Mucosa of rectum (tissue), 2 donors: ENCODE data around the gene AGL.
"Not testable (repeated sequence)": the region's sequence is repeated elsewhere in the genome, so short reads cannot be mapped to it uniquely, and the experiment has no call there.

ENCODE experiments used
- H3K27ac ChIP-seq, 2 donors: one replicate each; pipeline ENCODE4 v1.7.0; 2013; ENCODE audit warnings: inconsistent platforms in 2 of 2, low read depth in 2 of 2, low read length in 2 of 2
- H3K27me3 ChIP-seq, 2 donors: one replicate each; pipeline ENCODE4 v1.7.0; 2013; ENCODE audit warnings: low read length in 2 of 2; ENCODE audit not compliant: control insufficient read depth in 2 of 2, insufficient read depth in 2 of 2
- H3K36me3 ChIP-seq, 2 donors: one replicate each; pipeline ENCODE4 v1.7.0; 2013; ENCODE audit warnings: low read length in 2 of 2; ENCODE audit not compliant: control insufficient read depth in 2 of 2, insufficient read depth in 2 of 2
- H3K4me1 ChIP-seq, 2 donors: one replicate each; pipeline ENCODE4 v1.7.0; 2013; ENCODE audit warnings: low read length in 2 of 2, mild to moderate bottlenecking in 1 of 2; ENCODE audit not compliant: control insufficient read depth in 2 of 2, insufficient read depth in 2 of 2
- H3K4me3 ChIP-seq, 2 donors: one replicate each; pipeline ENCODE4 v1.7.0; 2013; ENCODE audit warnings: low read length in 2 of 2
- H3K9ac ChIP-seq, 2 donors: one replicate each; pipeline ENCODE4 v1.7.0; 2013; ENCODE audit warnings: low read length in 2 of 2, low read depth in 1 of 2, mild to moderate bottlenecking in 1 of 2
- H3K9me3 ChIP-seq, 2 donors: one replicate each; pipeline ENCODE4 v1.7.0; 2013; ENCODE audit warnings: low read length in 2 of 2; ENCODE audit not compliant: control insufficient read depth in 2 of 2
- donor health status: healthy.
- donor health status: Normal muscosa, but diverticular disease.

Gene AGL

GRCh38 chr1:99850459-99851291 lies 514 bp downstream of the AGL start:
- H3K9me3 ChIP-seq: no peaks in the 10 kb centered on the region
- H3K4me1 ChIP-seq: peaks cover 5 to 7% of the 10 kb centered on the region in 2 donors
- H3K9ac ChIP-seq: peak overlapping the region; percentile 87 to 90
- peak overlapping the region; percentile 83 to 97 for H3K4me3 ChIP-seq
- H3K36me3 ChIP-seq: peaks cover 0 to 7% of the 10 kb centered on the region in 2 donors
- peak overlapping the region; percentile 89 to 91 for H3K27ac ChIP-seq
- H3K27me3 ChIP-seq: no peaks in the 10 kb centered on the region

GRCh38 chr1:99851850-99852454 lies 1.8 kb downstream of the AGL start:
- Histone ChIP-seq H3K4me3 (no peak overlapping the region), H3K9me3 (no peaks in the 10 kb centered on the region), H3K27ac (no peak overlapping the region), H3K27me3 (no peaks in the 10 kb centered on the region), H3K9ac (no peak overlapping the region), H3K4me1 (peaks cover 5 to 7% of the 10 kb centered on the region in 2 donors), H3K36me3 (peaks cover 0 to 7% of the 10 kb centered on the region in 2 donors)

- Histone ChIP-seq H3K9ac (no peak overlapping the region), H3K27ac (no peak overlapping the region), H3K36me3 (peaks cover 0 to 7% of the 10 kb centered on the region in 2 donors), H3K4me1 (peaks cover 5 to 7% of the 10 kb centered on the region in 2 donors), H3K9me3 (no peaks in the 10 kb centered on the region), H3K4me3 (no peak overlapping the region), H3K27me3 (no peaks in the 10 kb centered on the region)
These were observed 2.5 kb downstream of the AGL start for GRCh38 chr1:99852648-99853047.

GRCh38 chr1:99855914-99856450 lies 5.8 kb downstream of the AGL start:
- Histone ChIP-seq H3K9ac (no peak overlapping the region), H3K9me3 (no peaks in the 10 kb centered on the region), H3K4me1 (no peaks in the 10 kb centered on the region), H3K36me3 (peaks cover 4 to 7% of the 10 kb centered on the region in 2 donors), H3K4me3 (no peak overlapping the region), H3K27ac (no peak overlapping the region), H3K27me3 (no peaks in the 10 kb centered on the region)

GRCh38 chr1:99857041-99857440 lies 6.9 kb downstream of the AGL start:
- not testable (repeated sequence) for H3K4me1 ChIP-seq, H3K9ac ChIP-seq, H3K4me3 ChIP-seq, H3K27ac ChIP-seq, H3K27me3 ChIP-seq, H3K9me3 ChIP-seq, H3K36me3 ChIP-seq

GRCh38 chr1:99858286-99858685 lies 8.1 kb downstream of the AGL start:
- H3K9ac ChIP-seq: no peak overlapping the region
- H3K27ac ChIP-seq: no peak overlapping the region
- peaks cover 4 to 8% of the 10 kb centered on the region in 2 donors for H3K36me3 ChIP-seq

GRCh38 chr1:99858881-99859280 lies 8.7 kb downstream of the AGL start:
- no peaks in the 10 kb centered on the region for H3K9me3 ChIP-seq

More at GRCh38 chr1:99858286-99858685, 8.1 kb downstream of the AGL start:
- H3K4me1 ChIP-seq: no peaks in the 10 kb centered on the region
- no peaks in the 10 kb centered on the region for H3K9me3 ChIP-seq
- H3K27me3 ChIP-seq: no peaks in the 10 kb centered on the region
- no peak overlapping the region for H3K4me3 ChIP-seq

GRCh38 chr1:99860703-99861102 lies 10.5 kb downstream of the AGL start:
- peaks cover 4 to 6% of the 10 kb centered on the region in 2 donors for H3K36me3 ChIP-seq
- no peaks in the 10 kb centered on the region for H3K9me3 ChIP-seq
- H3K4me1 ChIP-seq: no peaks in the 10 kb centered on the region
- no peak overlapping the region for H3K4me3 ChIP-seq
- H3K27ac ChIP-seq: no peak overlapping the region
- H3K27me3 ChIP-seq: no peaks in the 10 kb centered on the region
- no peak overlapping the region for H3K9ac ChIP-seq

More at GRCh38 chr1:99858881-99859280, 8.7 kb downstream of the AGL start:
- H3K4me3 ChIP-seq: no peak overlapping the region
- no peak overlapping the region for H3K9ac ChIP-seq
- H3K36me3 ChIP-seq: peaks cover 4 to 6% of the 10 kb centered on the region in 2 donors
- no peaks in the 10 kb centered on the region for H3K27me3 ChIP-seq
- H3K4me1 ChIP-seq: no peaks in the 10 kb centered on the region
- no peak overlapping the region for H3K27ac ChIP-seq

GRCh38 chr1:99867682-99868081 lies 17.5 kb downstream of the AGL start:
- H3K9me3 ChIP-seq: no peaks in the 10 kb centered on the region
- H3K9ac ChIP-seq: no peak overlapping the region
- H3K4me3 ChIP-seq: no peak overlapping the region
- no peaks in the 10 kb centered on the region for H3K27me3 ChIP-seq
- no peak overlapping the region for H3K27ac ChIP-seq
- no peaks in the 10 kb centered on the region for H3K4me1 ChIP-seq
- peaks cover 0 to 11% of the 10 kb centered on the region in 2 donors for H3K36me3 ChIP-seq

GRCh38 chr1:99869304-99869703 lies 19.1 kb downstream of the AGL start:
- H3K9ac ChIP-seq: no peak overlapping the region
- H3K36me3 ChIP-seq: peaks cover 0 to 7% of the 10 kb centered on the region in 2 donors
- H3K27me3 ChIP-seq: no peaks in the 10 kb centered on the region
- no peaks in the 10 kb centered on the region for H3K9me3 ChIP-seq
- no peak overlapping the region for H3K27ac ChIP-seq
- H3K4me1 ChIP-seq: no peaks in the 10 kb centered on the region
- H3K4me3 ChIP-seq: no peak overlapping the region
